ENCODE results near the gene CNTN5.
"Not testable (repeated sequence)": the region's sequence is repeated elsewhere in the genome, so short reads cannot be mapped to it uniquely, and the experiment has no call there.

Gene CNTN5

DNA sequence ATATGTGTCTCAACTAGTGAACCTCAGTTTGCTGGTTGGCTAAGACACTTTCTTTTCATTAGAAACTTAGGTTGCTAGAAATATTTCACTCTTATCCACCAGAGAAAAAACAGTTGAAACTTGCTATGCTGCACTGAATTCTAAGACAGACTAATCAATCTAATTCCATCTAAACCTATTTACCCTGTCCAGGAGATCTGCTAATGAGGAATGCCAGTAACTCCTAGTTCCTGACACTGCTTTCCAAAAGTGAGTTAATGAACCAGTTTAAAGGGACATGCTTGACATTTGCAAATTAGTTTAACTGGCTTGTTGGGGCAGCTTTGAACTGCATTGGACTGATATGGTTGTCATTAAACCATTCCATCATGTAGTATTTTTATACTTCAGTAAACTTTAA lies 258.5 kb downstream of the CNTN5 start:
- DNase-seq: no peak

DNA sequence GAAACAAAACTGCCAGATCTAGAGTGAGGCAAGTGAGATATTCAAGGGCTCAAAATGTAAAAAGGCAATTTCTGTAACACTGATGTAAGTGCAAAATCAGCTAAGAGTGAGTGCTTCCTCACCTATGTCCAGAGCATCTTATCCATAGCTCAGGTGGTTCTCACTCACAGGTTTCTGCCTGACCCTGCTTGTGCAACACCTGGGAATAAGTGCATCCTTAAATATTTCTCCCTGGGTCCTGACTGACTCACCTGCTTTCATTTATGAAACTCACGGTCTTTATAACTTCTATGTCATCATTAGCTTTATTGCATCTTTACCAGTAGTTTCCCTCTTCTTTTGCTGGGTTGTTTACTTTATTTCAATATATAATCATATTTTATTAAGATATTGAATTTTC lies 260.6 kb downstream of the CNTN5 start:
- no peak for DNase-seq

DNA sequence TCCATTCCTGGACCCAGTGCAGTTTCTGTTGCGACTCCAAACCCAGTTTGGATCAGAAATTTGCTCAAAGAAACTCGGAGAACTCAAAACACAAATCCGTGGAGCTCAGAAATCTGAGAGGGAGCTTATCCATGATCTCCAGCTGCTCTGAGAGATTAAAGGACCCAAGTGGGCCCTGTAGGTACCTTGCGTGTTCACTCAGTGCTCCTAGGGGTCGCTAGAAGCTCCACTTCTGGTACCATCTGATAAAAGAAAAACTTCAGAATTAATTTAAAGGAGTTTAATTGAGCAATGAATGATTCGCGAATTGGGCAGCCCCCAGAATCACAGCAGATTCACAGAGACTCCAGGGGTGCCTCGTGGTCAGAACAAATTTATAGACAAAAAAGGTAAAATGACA lies 277.2 kb downstream of the CNTN5 start:
- DNase-seq: not testable (repeated sequence)

DNA sequence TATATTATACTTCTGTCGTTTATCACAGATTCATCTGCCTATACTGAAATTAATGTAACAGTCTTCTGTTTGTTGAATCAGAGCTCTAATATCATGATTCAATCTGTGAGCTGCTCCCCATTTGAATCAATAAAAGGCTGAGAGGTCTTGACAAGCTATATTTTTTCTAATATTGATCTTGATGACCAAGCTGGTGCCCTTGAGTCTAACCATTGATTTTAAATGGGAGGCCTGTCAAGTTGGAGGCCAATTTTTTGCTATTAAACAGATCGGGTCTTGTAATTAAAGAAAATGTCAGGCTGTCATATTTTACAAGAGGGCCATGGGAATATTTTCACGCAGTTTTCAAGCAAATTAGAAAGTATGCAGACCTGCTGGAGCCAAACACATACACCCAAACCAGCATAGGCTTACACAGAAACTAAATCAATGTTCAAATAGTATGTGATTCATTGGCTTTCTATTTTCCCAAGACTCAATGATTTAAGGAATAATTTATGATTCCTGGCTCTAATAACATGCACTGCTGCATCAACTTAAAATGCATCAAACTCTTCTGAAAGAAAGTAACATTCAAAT lies 286.9 kb downstream of the CNTN5 start:
- no peak for DNase-seq

DNA sequence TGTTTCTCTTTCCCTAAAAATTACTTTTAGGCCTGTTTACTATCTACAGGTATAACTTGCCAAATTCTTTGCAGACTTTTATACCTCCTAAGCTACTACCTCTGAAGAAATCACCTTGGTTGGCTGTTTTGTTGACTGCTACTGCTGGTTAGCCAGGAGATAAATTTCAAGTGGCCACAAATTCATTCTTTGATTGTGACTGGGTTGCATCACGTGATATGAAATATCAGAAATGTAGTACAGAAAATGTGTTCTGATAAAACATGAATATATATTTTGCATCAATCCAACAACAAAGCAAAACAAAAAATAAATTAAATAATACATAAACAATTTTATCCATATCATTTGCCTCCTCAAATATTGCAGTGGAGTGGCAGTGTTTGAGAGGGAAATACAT lies 291.1 kb downstream of the CNTN5 start:
- no peak for DNase-seq

DNA sequence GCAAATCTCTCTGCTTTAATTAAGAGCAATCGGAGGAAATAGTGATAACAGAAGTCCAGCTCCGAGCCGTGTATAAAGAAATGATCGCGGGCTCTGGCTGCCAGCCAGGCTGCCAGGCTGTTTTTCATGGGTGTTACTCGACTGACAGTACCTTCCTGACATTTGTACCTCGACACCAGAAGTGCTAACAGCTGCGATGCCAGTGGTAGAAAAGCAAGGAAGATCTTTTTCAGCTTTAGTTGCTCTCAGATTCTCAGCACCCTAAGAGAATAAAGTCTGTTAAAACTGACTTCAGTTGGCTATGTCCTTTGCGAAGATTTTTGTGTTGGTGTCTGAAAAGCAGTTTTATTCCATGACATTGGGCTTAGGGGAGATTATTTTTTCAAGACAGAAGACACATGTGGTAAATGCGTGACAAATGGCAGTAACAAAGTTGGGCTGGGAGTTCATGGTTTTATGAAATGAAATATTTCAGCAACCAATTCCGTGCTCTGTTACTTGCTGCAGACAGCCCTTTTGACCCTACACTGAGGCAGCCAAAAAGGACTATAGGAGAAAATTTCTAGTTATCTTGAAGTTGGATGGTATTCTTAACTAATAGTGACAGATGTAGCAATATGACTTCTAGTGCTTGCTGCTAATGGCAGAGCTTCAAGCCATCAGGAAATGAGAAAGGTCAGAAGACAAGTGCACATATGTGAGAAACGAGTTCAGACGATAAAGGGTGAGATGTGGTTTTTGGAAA lies 296.2 kb downstream of the CNTN5 start:
- no peak for DNase-seq

DNA sequence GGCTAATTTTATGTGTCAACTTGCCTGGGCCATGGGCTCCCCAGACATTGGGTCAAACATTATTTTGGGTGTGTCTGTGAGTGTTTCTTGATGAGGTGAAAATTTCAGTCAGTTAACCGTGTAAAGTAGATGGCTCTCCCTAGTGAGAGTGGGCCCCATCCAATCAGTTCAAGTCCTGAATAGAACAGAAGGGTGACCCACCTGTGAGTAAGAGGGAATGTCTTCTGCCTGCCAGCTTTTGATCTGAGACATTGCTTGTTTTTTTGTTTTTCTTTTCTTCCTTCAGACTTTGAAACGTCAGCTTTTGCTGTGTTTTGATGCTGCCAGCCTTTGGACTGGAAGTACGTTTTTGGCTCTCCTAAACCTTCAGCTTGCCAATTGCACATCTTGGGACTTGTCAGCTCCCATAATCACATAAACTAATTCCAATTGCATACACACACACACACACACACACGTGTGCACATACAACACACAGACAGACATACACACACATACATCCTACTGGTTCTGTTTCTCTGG lies 300.1 kb downstream of the CNTN5 start:
- DNase-seq: no peak

DNA sequence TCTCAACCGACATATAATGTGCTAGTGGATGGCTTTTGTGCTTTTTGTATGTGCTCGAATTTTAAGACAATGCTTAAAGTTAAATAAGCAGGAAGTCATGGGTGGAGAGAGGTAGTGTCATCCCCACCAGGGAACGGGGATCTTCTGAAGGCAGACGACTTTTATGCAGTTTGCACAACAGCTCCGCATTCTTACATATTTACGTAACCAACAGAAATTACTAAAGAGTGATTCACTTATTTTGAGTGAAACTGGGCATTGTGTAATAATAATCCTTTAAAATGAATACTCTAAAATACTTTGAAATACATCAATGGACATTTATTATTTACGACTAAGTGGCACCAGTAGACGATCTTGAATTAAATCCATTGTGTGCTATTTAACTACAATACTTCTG lies 305.1 kb downstream of the CNTN5 start:
- DNase-seq: no peak

DNA sequence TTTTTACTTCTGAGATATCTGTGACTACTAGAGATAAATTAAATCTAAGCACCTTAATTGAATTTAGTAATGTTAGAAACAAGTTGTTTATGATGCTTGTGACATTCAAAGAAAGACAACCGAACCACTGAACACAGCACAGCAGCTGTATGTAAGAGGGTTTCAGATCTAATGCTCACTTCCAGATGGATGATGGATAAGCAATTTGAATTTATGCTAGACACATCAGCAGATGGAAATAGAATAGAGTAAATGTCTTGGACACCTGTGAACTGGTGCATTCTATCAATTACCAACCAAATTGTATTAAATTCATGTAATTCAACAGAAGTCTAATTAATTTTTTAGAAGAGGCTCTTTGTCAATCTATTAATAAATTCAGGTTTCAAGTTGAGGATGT lies 306.3 kb downstream of the CNTN5 start:
- DNase-seq: no peak

DNA sequence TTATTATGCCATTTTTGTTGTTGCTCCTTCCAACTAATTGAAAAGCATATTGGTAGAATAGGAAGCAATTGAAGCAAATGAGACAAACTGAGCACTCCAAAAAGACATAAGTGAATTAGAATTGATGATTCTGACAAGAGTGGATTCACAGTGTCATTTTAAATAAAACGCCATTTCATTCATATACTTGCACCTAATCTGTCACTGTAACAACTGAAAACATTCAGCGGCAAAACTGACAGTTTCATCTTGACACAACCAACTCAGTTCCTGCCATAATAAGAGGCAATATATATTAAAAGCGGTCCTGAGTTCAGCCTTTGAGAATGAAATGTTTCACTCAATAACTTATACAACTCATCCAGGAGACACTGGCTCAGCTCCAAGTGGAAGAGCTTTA lies 306.8 kb downstream of the CNTN5 start:
- no peak for DNase-seq

DNA sequence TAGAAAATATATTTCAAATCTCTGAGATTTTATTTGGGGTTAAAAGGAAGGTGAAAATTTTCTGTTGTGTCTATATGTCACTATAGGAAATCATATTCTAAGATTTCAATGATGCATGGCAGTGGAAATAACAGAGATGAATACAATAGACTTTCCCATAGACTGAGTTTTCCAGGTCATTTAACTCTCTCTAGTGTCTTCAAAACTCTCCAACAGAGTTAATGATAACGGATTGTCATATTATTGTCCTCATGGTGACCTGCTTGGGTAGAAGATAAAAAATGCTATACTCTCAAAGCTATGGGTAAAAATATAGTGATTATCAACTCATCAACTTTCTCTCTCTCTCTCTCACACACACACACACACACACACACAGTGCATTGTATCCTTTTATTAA lies 312.9 kb downstream of the CNTN5 start:
- no peak for DNase-seq

DNA sequence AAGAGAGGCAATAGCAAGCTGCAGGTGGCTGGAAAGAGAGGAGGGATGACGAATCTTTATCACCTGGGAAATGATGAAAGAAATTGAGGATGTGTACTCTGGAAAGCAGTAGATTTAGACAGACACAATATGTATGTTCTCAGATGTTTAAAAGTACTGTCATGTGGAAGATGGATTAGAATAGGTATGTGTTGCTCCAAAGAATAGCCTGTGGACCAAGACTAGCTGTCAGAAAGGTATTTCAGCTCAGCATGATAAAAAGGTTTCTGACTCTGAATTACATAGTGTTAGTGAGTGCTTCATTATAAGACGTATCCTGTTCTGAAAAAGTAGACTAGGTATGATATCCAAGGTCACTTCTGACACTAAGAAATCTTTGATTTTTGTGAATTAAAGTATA lies 322.4 kb downstream of the CNTN5 start:
- no peak for DNase-seq

DNA sequence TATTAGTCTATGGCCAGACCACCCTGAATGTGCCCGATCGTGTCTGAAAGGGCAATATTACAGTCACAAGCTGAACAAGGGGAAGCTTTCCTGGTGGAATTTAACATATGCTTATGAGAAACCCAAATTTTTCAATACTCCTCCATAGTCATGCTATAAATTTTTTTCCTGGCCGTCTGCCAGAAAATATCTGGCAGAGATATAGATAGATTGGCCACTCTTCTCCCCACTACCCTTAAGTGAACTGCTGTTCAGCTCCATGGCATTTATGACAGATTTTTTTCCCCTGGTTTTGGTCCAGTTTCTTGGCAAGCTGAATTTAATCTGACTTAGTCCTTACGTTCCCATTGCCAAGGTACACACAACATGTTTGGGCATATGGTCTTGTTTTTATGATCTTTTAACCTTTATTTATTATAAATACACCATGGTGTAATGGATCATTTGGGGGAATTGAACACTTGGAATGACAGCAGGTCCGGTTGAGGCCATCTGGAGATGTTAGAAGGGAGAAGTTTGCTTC lies 328.5 kb downstream of the CNTN5 start:
- DNase-seq: no peak

DNA sequence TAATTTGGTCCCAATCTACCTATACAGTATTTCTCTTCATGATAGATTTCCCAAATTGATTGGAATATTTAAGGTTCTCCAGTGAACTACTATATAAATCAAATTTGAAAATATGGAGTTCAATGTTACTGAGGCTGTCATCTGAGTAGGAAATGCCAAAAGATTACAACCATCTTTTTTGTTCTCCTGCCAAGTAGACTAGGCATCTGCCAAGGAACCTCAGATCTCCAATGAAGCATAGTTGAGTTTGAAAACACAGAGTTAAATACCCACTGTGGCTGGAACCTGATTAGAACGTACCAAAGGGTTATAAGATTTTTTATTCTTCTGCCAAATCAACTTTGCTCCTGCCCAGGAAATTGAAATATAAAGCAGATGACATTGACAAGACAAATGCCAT lies 330.9 kb downstream of the CNTN5 start:
- DNase-seq: no peak

DNA sequence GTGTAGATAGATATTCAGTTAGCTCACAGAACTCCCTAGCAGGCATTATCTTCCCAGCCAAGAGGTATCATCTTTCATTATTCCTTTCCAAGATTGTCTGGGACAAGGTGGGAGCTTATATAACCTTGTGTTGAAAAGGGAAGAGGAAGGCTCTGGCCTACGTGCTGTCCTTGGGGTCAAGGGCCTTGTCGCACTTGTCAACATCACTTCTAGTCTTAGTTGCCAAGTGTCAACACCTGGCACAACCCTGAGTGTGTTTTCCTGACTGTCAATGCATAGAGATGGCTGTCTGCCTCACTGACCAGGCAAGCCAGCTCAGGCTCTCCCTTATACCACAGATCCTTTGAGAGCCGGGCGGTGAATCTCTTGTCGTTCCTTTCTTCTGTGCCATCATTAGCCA lies 331.9 kb downstream of the CNTN5 start:
- DNase-seq: no peak

DNA sequence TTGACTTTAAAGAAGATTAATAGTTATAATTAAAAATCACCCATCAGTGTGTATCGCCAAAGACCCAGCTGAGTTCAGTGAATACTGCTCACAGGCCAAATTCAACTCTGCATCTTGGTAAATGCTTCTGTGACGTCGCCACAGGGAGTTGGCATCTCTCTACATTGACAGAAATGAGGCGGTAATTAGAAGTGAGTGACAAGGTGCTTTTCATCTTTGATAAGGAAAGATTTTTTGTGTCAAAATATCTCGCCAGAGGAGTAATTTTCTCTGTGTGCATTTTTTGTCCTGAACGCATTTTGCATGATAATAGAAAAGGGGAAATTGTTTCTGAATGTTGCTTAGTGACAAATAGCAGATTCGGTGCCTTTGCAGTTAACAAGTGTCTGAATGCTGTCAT lies 345.8 kb downstream of the CNTN5 start:
- no peak for DNase-seq

DNA sequence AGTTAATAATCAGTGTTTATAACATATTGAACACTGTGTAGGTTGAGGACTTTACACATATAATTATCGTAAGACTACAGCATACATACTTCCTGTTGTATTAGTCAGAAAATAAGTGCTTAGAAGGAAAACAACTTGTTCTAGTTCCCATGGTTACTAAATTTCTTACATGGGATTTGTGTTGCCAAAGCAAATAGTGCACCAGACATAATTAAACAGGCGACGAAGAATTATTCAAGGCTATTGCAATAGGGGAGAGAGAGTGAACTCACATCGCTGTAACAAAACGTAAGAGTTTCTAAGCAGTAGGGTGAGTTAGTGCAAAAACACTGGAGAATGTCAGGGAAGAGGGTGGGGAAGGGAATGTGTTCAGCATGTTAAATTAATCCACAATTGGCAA lies 347.8 kb downstream of the CNTN5 start:
- DNase-seq: no peak

DNA sequence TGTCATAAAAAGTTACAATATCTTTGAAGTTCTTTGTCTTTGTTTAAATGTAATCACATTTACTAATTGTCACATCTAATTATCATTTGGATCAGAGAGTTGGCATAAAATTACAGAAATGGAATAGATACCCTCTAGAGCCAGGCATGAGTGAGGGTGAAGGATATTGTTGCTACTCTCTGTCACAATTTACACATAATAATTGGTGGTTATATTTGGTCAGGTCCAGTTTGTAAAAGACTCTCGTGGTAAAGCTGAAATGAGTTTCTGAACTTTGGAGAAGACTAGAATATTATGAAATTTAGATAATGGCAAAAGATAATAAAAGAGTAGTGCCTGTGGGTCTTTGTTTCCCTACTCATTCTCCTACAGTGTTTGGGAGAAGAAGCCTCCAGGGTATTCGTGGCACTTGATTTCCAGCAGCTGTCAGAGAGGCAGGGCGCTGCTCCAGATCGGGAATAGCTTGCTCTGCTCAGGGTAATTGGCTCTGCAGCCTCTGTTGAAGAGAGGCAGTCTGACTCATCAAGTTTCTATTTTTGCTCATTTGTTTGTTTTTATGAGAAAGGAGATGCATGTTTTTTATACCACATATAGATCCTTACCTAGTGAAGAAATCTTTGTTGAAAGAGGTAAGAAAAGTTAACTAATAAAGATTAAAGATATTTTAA lies 349.9 kb downstream of the CNTN5 start:
- no peak for DNase-seq

DNA sequence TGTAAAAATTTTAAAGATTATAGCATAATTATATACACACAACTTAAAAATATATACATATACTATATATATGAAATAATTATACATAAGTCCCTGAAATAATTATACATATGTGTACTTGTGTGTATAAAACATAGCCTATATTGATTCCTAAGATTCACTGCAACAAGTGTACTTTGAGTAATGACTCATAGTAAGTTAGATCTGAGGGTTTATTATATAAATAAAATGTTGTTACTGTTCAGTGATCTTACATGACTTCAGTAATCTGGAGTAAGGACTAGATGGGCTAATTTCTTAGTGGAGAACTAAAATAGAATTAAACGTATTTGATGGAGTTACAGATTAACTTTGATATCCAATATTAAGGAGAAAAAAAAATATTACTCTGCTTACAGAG lies 350.5 kb downstream of the CNTN5 start:
- DNase-seq: no peak

DNA sequence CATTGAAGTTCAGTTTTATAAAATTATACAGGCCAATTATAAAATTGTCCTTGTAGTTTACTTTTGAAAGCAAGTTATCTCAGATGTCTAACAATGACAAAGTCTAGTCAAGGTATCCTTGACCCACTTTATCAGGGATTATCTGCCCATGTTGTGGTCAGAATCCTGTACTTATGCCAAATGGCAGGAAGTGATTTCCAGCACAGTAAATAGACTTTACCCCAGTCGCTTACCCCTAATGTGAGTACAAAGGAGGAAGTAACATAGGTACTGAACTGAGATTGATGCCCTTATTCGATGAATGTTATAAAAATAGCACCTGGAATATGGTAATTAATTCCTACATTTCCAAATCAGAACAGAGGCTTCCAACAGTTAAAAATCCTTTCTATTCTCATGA lies 355.7 kb downstream of the CNTN5 start:
- DNase-seq: no peak

DNA sequence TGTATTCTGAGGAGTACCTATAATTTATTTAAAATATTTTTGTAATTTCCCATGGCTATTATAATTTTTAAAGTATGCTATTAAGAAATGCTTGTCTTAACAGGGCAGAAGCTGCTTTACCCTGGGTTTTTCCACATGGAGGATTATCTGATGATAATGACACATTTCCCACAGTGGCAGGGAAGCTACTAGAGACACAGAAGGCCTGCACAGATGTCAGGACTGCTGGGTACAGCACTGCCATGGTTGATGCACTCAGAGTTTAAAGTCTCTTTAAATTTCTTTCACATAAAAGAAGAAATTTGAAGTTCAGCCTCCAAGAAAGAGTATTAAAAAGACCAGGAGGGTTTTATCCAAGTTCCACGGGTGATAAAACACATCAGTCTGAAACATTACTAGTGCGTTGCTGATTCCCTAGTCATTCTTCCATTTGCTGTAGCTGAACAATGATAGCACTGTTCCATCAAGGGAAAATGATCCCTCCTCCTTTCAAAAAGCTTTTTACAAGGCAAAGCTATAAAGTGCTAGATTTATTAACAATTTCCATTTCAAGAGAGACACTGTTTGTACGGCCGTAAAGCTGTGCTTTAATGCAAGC lies 363.0 kb downstream of the CNTN5 start:
- DNase-seq: no peak

DNA sequence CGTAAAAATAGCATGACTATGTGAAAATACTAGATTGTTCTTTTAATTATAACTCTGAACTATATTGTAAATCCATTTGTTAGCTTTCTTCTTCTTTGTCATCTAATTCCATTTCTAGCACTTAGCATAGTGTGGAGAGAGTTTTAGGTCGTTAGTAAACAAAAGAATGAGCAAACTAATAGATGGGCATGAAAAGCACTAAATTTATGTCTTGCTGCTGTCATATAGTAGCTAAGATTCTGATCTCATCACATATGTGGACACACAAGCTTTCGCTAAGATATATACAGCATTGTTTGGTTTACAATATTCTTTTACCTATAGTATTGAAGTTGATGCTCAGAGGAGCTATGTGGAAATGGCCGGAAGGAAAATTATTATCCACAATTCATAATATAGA lies 370.5 kb downstream of the CNTN5 start:
- DNase-seq: no peak

DNA sequence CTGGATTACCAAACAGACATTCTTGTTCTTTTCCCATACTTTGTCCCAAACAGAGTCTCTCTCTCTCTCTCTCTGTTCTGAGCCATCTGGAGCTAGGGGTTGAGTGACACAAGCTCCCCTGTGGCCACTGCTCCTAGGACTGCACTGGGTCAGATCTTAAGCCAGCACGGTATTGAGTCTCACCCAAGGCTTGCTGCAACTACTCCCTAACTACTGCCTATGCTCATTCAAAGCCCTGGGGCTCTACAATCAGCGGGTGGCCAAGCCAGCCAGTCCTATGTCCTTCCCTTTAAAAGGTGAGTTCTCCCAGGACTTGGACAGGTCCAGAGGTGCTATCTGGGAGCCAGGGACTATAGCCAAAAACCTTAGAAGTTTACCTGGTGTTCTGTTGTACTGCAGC lies 385.6 kb downstream of the CNTN5 start:
- DNase-seq: no peak

DNA sequence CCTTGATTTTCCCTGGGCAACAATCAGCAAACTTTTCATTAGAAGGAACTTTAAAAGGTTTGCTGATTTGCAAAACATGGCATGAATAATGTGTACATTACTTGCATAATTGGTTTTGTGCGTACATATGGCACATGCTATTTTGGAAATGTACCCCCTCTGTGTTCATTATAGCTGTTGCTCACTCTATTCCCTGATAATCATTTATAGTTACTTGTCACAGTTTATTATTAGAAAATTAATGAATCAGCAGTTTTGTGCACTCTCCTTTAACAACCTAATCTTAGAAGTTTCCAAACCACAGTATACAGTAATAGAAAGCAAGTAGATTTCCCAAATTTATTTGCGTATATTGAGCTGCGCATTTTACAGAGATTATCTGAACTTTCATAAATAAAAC lies 389.9 kb downstream of the CNTN5 start:
- no peak for DNase-seq

Data from NCI-H2227 treated with DMSO at 0.1 percent for 48 hours (cell line).